HG02588 (cell line): ENCODE measurements around the gene KRTAP5-5.

Experiments
- ATAC-seq: cut with Tn5 transposase; IDR thresholded peaks from one replicate; pipeline ENCODE4 v1.9.1; 2021; ENCODE audit warnings: mild to moderate bottlenecking, moderate library complexity; ENCODE audit not compliant: unreplicated experiment

Gene KRTAP5-5

GRCh38 chr11:1673446-1674172, 44.0 kb downstream of the KRTAP5-5 start:
- no peak for ATAC-seq

GRCh38 chr11:1674173-1675131, 44.9 kb downstream of the KRTAP5-5 start:
- no peak for ATAC-seq

GRCh38 chr11:1675536-1676228, 46.1 kb downstream of the KRTAP5-5 start:
- ATAC-seq = no peak

GRCh38 chr11:1676229-1676740, 46.7 kb downstream of the KRTAP5-5 start:
- no peak for ATAC-seq

GRCh38 chr11:1679881-1680280, 50.3 kb downstream of the KRTAP5-5 start:
- no peak for ATAC-seq
